Stimulated activated CD4-positive, alpha-beta T cell treated with anti-CD3 and anti-CD28 coated beads, Interleukin-4, amount 100 ng/mL, for 48 hours (primary cell): ENCODE data around the gene CTSW.

Experiments used
- DNase-seq, 2 donors: peaks; one replicate each; pipeline ENCODE4 v3.0.0-alpha.2; 2020; ENCODE audit warnings: low read depth in 2 of 2

The CTSW gene

DNA sequence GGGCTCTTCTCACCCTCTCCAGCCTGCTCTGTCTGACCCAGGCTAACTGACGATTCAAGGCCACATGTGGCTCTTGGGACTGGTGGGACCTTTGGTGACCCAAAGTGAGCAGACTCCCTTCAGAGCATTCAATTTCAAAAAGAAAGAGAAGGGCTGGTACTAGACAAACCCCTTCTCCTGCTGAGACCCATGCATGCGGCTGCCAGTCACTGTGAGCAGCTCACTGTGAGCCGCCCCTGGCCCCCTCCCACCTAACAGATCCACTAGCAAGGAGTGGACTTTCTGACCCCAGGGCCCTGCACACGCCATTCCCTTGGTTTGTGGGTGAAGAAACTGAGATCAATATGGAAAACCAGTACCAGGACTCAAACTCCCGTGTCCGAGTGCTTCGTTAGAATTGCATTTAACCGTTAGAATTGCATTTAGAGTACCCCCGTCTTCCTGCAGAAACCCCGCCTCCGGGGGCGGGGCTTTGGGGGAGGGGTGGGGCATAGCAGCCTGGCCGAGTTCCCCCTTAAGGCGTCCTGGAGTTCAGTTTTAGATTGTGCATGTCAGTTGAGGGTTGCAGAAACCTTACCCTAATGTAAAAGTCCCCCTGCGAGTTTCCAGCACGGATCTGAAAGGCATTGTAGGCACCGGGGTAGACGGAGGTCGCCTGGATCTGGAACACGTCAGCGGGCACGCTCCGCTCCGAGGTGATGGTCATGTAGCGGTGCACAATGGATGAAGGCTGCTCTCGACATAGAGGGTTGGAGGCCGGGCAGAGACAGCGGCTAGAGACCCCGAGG is 12.2 kb upstream of the CTSW start:
- DNase-seq: no peak

DNA sequence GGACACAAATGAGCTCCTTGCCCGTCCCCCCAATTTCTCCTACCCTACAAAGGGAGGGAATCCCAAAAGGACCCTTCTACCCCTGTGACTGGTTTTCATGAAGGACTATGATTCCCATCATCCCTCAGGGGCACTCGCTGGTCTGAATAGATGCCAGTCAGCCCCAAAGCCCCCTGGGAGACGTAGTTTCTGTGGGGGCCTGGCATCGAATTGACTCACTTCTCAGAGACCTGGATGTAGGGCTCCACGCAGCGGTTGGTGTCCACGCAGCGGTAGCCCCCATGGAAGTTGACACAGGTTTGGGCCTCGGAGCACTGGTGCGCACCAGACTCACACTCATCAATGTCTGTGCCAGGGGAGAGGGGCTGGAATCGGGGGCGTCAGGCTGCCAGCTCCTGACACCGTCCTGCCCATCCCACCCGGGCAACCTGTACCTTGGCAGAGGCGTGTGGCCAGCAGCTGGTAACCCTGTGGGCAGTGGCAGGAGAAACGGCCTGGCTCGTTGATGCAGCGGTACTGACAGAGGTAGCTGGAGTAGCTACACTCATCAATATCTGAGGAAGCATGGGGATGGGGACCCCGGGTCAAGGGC is 11.5 kb upstream of the CTSW start:
- DNase-seq: no peak

DNA sequence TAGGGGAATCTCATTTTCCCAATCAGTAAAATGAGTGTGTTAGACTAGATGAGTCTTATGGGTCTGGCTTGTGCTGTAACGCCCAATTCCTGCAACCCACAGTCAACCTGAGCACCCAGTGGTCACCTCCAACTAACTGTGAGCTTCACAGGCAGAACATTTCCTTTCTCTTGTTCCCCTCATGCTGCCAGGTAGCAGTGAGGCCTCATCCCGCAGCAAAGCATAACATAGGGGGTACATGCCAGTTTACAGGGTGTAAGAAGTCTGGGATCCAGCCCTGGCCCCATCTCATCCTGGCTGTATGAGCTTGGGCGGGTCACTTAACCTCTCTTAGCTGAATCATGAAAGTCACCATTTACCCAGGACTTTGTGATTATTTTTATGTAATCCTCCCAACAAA is 10.7 kb upstream of the CTSW start:
- no peak for DNase-seq

DNA sequence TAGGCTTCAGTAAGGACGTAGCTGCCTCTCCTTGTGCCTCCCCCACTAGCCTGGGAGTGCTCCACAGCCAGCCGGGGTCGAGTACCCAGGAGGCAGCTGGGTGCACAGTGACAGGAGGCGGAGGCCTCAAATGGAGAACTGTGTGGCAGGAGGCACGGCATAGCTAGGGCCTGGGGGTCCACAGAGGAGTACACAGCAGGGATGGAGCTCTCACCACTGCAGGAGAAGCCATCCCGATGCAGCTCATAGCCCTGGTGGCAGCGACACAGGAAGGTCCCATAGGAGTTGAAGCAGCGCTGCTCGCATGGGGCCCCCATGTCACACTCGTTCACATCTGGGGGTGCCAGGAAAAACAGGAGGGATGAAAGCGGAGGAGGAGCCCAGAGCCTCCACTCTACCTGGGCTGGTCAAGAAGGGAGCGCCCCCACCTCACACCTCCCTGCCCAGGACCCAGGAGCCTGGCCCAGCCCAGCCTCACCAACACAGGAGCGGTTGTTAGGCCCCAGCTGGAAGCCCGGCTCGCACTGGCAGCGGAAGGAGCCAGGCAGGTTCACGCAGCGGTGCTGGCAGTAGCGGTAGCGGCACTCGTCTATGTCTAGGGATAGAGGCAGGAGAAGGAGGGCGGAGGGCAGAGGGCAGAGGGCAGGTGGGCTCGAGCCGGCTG is 9.9 kb upstream of the CTSW start:
- DNase-seq: no peak

DNA sequence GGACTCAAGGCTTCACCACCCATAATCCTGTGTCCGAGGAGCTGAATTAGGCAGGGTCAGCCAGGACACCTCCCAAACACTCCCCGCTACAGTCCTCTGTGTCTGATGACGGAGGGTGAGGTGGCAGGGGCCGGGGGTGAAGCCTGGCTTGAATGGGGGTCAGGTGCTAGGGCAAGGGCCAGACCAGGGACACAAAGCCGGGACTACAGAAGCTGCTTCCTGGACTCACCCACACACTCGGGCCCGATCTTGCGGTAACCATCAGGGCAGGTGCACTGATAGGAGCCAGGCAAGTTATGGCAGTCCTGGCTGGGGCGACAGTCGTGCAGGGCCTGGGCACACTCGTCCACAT is 9.4 kb upstream of the CTSW start:
- DNase-seq: no peak

DNA sequence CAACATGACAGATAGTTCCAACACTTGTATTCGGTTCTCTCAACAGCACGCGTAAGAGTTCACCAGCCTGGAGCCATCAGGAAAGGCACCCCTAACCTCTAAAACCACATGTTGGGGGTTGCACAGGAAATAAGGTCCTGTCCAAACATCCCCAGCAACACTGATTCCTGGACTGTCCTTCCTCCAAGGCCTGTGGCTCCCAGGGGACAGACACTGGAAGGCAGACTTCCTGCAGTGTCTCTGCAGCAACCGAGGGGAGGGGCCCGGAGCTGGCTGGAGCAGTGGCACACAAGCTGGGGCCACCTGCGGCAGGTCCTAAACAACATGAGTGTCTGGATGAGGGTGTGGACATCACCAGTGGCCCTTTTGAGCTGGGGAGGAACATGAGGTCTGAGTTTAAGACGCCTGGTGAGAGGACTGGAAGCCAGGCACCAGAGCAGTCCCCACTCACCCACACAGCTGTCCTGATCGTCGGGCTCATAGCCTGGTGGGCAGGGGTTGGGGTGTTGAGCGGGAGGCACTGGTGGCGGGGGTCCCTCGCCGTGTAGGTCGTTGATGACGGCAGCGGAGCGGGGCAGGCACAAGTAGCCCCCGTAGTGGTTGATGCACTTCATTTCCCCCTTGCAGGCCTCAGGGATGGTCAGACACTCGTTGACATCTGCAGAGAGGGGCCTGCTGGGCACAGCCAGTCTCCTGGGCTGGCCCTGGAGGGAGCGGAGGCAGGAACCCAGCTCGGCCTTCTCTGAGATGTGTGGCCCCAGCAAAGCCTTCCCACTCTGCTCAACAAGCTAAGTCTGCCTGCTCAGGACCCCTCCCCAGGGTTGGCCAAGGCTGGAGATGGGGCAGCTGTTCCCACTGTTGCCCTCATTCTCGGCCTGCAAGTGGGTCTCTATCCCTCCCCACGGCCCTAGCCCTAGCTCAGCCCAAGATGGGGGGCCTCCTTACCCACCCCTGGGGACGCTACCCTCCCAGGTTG is 8.6 kb upstream of the CTSW start:
- no peak for DNase-seq

DNA sequence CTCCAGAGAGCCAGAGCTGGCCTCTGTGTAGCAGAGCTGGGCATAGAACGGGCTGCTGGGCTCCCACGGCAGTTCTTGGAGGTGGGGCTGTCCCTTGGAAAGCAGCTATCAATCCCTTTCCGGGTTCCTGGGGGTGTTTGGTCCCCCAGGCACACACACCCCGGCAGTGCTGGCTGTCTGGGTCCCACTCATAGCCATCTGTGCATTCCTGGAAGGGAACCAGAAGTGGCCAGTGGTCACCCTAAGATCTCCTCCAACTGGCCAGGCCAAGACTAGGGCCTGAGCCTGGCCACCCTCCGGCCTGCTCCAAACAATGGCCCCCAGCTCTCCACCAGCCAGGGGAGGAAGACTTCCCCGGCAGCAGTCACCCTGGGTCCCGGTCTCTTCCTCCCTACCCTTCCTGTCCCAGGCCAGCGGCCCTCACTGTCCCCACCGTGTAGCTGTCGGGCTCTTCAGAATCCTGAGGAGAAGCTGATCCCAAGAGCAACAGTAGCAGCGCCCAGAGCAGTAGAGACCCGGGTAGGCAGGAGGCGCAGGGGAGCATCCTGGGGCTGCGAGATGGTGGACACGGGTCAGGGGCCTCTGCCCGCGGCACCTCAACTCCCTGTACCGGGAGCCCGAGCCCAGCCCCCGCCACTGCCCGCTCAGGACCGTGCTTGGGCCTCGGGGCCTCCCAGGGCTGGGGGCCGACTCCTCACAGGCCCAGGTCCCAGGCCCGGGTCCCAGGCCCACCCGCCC is 7.7 kb upstream of the CTSW start:
- DNase-seq: no peak

DNA sequence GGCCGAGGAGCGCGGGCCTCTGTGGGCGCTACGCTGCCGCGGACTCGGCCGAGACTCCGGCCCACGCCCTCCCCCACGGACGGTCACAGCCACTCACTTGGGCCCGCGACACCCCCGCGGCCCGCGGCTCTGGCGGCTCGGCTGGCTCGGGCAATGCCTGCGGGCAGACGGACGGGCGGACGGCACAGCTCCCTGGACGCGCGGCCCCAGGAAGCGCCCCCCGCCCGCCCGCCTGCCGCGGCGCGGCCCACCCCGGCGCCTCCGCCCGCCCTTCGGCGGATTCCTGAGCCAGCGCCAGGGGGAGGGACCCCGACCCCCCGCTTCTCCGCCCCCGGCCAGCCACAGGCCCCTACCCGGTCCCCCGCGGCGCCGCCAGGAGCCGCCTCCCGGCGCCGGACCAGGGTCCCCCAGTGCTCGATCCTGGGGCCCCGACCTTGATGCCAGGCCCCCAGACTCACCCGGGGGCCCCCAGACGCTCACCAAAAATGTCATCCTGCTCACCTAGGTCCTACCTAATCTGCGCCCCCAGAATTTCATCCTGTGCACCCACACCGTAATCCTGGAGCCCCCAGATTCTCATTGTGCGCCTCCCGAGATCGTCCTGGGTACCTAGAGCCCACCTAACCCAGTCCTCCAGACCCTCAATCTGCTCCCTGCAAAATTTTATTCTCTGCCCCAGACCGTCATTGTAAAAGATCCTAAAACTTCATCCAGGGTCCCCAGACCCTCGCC is 6.9 kb upstream of the CTSW start, which contains the start of gene EFEMP2:
EFEMP2 (minus strand) TSS at position 215 of the 732 bp plus-strand sequence. CDS start 446 bp downstream, outside the sequence.
- no peak for DNase-seq

DNA sequence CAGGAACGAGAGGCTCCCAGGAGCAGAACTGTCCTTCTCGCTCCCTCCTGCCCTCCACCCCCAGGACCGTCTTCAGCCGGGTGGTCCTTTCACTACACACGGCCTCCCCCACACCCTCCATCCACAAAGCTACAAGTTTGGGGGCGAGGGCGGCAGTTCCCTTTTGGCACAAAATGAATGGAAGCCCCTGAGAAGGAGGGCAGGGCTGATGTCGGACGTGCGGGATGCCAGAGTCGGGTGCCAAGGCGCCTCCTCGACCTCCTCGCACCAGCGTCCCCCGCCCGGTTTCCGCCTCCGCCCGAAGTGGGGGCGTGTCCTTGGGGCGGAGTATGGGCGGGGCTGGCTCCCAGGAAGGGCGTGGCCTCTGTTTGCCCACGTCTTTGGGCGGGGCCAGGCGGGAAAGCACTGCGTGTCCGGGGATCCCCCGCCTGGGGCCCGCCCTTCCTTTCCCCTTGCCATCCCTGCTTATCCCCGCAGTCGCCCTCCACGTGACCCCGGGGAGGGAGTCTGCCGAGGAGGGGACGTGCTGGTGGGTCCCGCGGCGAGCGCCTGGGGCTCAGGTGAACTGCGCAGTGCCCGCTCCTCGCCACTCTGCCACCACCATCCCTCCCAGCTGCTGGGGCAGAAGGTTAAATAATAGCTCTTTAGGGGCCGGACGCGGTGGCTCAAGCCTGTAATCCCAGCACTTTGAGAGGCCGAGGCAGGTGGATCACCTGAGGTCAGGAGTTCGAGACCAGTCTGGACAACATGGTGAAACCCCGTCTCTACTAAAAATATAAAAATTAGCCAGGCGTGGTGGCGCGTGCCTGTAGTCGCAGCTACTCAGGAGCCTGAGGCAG is 6.1 kb upstream of the CTSW start:
- peak; percentile 92 to 98 for DNase-seq

DNA sequence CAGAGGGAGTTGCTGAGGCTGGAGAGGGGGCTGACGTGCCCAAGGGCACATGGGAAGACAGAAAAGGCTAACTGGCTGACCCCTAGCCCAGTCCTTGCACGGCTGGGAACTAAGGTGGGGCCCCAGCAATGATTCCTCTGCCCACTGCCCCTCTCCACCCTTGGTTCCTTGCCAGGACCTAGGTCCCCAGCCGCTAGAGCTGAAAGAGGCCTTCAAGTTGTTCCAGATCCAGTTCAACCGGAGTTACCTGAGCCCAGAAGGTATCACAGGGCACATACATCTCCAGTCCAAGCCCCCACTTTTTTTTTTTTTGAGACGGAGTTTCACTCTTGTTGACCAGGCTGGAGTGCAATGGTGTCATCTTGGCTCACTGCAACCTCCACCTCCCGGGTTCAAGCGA is 390 bp downstream of the CTSW start:
- DNase-seq: no peak

DNA sequence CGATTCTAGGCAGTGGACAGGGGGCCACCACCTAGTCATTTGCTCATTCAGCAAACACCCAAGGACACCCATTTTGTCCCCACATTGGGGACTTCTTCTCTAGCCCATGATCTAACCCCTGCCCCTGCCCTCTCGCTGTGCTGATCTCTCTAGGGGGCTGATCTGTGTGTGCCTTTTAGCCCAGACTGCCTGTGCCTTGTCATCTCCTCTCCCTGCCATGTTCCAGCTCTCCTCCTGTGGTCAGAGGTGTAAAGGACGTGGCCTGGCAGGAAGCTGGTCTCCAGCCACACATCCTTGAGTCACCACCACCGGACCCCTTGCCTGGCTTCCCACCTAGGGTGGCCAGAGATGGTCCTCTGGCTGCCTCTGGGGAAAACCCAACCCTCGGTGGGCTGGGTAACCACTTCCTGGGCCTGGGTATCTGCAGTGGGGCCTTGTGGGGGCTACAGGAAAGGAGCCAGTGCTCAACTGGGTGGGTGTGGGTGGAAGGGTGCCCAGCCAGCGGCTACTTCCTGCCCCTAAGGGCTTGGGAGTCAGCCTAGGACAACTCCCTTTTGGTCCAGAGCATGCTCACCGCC is 1.3 kb downstream of the CTSW start:
- DNase-seq: no peak

DNA sequence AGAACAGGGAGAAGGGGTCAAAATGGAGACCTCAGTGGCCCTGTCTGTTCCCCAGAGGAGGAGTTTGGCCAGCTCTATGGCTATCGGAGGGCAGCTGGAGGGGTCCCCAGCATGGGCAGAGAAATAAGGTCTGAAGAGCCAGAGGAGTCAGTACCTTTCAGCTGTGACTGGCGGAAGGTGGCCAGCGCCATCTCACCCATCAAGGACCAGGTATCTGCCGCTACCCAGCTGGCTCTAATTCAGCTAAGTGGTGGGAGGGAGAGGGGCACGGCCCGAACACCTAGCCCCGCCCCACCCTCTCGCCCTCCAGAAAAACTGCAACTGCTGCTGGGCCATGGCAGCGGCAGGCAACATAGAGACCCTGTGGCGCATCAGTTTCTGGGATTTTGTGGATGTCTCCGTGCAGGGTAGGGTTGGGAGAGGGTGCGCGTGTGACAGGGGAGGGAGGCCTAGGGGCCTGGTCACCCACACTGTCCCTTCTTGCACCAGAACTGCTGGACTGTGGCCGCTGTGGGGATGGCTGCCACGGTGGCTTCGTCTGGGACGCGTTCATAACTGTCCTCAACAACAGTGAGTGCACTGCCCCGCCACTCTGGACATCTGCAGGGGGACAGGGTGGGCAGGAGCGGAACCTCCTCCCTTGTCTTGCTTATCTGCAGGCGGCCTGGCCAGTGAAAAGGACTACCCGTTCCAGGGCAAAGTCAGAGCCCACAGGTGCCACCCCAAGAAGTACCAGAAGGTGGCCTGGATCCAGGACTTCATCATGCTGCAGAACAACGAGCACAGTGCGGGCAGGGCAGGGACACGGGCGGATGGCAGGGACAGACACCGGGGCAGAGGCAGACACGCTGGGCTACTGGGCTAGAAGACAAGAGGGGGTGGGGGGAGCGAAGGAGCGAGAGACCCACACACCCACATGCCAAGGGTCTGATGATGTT is 2.8 kb downstream of the CTSW start:
- no peak for DNase-seq

DNA sequence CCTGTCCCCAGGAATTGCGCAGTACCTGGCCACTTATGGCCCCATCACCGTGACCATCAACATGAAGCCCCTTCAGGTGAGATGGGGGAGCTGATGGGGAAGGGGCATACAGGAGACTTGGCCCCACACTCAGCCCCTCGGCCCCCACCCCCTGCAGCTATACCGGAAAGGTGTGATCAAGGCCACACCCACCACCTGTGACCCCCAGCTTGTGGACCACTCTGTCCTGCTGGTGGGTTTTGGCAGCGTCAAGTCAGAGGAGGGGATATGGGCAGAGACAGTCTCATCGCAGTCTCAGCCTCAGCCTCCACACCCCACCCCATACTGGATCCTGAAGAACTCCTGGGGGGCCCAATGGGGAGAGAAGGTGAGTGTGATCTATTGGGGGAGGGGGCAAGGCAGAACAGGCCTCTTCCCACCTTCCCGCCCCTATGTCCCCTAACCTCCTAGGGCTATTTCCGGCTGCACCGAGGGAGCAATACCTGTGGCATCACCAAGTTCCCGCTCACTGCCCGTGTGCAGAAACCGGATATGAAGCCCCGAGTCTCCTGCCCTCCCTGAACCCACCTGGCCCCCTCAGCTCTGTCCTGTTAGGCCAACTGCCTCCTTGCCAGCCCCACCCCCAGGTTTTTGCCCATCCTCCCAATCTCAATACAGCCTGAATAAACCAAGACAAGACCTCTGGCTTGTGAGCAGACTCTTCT is 3.6 kb downstream of the CTSW start:
- DNase-seq: no peak

DNA sequence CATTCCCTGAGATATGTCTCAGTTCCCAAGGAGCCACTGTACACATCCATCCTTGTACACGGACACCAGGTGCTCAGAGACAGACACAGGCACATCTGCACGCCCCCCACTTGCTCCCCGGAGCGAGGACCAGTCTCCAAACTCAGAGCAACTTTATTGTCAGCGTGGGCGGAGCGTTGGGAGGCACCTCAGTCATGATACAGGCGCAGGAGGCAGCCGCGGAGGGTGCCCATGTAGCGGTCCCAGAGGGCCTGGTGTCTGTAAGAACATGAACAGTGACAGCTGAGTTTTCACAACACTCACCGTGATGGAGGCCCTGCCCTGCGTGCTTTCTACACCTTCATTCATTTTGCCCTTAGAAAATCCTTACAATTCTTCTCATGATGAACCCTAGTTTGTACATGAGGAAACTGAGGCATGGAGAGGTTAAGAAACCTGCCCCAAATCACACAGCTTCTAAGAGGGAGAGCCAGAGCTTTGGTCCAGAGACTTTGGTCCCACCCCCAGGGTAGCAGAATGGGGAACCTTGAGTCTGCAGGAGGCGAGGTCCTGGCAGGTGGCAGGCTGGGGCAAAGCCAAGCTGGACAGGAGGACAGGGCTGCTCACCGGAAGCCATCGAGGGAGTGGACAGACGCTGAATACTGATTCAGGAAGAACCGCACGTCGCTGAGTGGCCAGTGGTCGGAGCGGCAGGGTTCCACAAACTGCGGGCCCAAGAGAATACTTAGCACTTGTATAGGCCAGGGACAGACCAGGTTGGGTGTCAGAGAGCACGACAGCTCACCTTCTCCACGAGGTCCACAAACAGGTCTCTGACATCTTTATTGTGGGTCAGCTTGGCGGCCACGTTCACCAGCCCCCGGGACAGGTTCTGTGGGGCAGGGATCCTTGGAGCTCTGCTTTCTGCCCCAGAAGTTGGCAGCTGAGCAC is 4.4 kb downstream of the CTSW start:
- DNase-seq: no peak

DNA sequence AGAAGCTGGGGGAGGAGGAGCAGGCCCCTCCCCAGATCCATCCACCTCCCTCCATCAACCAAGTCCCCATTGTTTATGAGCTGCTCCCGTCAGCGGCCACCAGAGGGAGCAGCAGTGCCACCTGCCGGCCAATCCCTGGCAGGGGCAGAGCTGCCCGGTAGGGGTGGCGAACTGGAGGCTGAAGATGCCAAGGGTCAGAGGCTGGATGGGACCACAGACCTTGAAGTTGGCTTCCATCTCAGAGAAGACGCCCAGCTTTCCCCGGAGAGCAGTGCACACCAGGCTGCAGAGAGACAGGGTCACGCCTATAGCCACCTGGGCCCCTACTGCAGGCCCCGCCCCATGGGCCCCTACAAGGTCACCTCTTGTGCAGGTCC is 5.1 kb downstream of the CTSW start:
- peak; percentile 71 to 74 for DNase-seq

DNA sequence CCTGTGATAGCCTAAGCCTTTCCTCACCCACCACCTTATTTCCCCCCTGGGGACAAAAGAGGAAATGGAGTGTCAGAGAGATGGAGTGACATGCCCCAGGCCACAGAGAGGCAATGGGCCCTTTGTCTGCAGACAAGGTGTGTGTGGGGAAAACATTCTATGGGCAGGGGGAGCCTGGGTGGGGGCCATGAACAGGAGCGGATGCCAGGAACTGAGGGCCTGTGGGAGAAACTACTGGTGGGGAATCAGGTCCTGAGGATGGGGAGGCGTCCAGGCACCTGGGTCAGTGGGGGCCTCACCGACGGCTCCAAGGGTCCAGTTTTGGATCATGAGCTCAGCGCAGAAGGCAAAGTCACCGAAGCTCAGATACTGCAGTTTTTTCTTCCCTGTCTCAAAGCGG is 5.6 kb downstream of the CTSW start:
- no peak for DNase-seq
